ENCODE results near the gene EXOSC5.
"Not testable (repeated sequence)": the region's sequence is repeated elsewhere in the genome, so short reads cannot be mapped to it uniquely, and the experiment has no call there.

Gene EXOSC5

GRCh38 chr19:41405776-41406175, 8.6 kb upstream of the EXOSC5 start:
- DNase-seq (ENCODE audit: low read depth in 2 of 2) = no peak

- no peak for DNase-seq (ENCODE audit: low read depth in 2 of 2)
Observed at GRCh38 chr19:41403181-41403970, 6.2 kb upstream of the EXOSC5 start.

- DNase-seq (ENCODE audit: low read depth in 2 of 2) = no peak
Observed at GRCh38 chr19:41402010-41402409, 4.9 kb upstream of the EXOSC5 start.

- DNase-seq (ENCODE audit: low read depth in 2 of 2) = no peak
Observed at GRCh38 chr19:41401483-41401882, 4.3 kb upstream of the EXOSC5 start.

GRCh38 chr19:41399525-41399924, 2.4 kb upstream of the EXOSC5 start:
- DNase-seq (ENCODE audit: low read depth in 2 of 2) = no peak

GRCh38 chr19:41399091-41399490, 1.9 kb upstream of the EXOSC5 start:
- DNase-seq (ENCODE audit: low read depth in 2 of 2) = no peak

- no peak for DNase-seq (ENCODE audit: low read depth in 2 of 2)
Observed at GRCh38 chr19:41398598-41398997, 1.4 kb upstream of the EXOSC5 start.

GRCh38 chr19:41398050-41398418, 875 bp upstream of the EXOSC5 start:
- DNase-seq (ENCODE audit: low read depth in 2 of 2) = no peak

GRCh38 chr19:41395355-41395754, 1.8 kb downstream of the EXOSC5 start:
- DNase-seq (ENCODE audit: low read depth in 2 of 2) = no peak

GRCh38 chr19:41392775-41393174, 4.4 kb downstream of the EXOSC5 start:
- no peak for DNase-seq (ENCODE audit: low read depth in 2 of 2)

- DNase-seq (ENCODE audit: low read depth in 2 of 2) = no peak
Observed at GRCh38 chr19:41391618-41392017, 5.5 kb downstream of the EXOSC5 start.

GRCh38 chr19:41386442-41386841, 10.7 kb downstream of the EXOSC5 start:
- DNase-seq (ENCODE audit: low read depth in 2 of 2) = no peak

GRCh38 chr19:41384351-41384750, 12.8 kb downstream of the EXOSC5 start:
- no peak for DNase-seq (ENCODE audit: low read depth in 2 of 2)

- not testable (repeated sequence) for DNase-seq (ENCODE audit: low read depth in 2 of 2)
Observed at GRCh38 chr19:41381536-41381935, 15.6 kb downstream of the EXOSC5 start.

GRCh38 chr19:41377977-41378709, 19.0 kb downstream of the EXOSC5 start:
- no peak for DNase-seq (ENCODE audit: low read depth in 2 of 2)

- DNase-seq (ENCODE audit: low read depth in 2 of 2) = no peak
Observed at GRCh38 chr19:41376998-41377365, 20.2 kb downstream of the EXOSC5 start.

GRCh38 chr19:41376241-41376997, 20.7 kb downstream of the EXOSC5 start, which contains the start of gene TMEM91:
Gene TMEM91, plus strand, starts transcription at chr19:41376533. Its CDS starts 1,777 bp downstream, at chr19:41378310.
- no peak for DNase-seq (ENCODE audit: low read depth in 2 of 2)

GRCh38 chr19:41373993-41374392, 23.2 kb downstream of the EXOSC5 start:
- DNase-seq (ENCODE audit: low read depth in 2 of 2) = no peak

- no peak for DNase-seq (ENCODE audit: low read depth in 2 of 2)
Observed at GRCh38 chr19:41372501-41372900, 24.7 kb downstream of the EXOSC5 start.

GRCh38 chr19:41371541-41371940, 25.6 kb downstream of the EXOSC5 start:
- DNase-seq (ENCODE audit: low read depth in 2 of 2) = no peak

GRCh38 chr19:41371119-41371518, 26.0 kb downstream of the EXOSC5 start:
- not testable (repeated sequence) for DNase-seq (ENCODE audit: low read depth in 2 of 2)

- no peak for DNase-seq (ENCODE audit: low read depth in 2 of 2)
Observed at GRCh38 chr19:41369769-41370168, 27.4 kb downstream of the EXOSC5 start.
